HepG2 (cell line): ENCODE results near the gene COMMD9.

Source experiments
- CREB1 ChIP-seq, 2 experiments: fragments of 450-650 bp in 1 of 2; IDR thresholded peaks; 2 replicates each; pipeline ENCODE4 v1.6.1; 2016 to 2017; ENCODE audit warnings: control low read depth in 1 of 2, mild to moderate bottlenecking in 1 of 2, missing compliant biosample characterization in 1 of 2, missing genetic modification characterization in 1 of 2
- EZH2 ChIP-seq: conservative IDR thresholded peaks from 2 replicates; pipeline ENCODE4 v1.6.1; 2012; ENCODE audit warnings: mild to moderate bottlenecking, low read depth, low read length, moderate library complexity
- MTA3 ChIP-seq: sonication (generic); formaldehyde crosslinking; IDR thresholded peaks from 2 replicates; pipeline ENCODE4 v1.4.0; 2020; ENCODE audit warnings: missing genetic modification reagents
- MXD4 ChIP-seq: IDR thresholded peaks from 2 replicates; pipeline ENCODE4 v1.6.1; 2016; ENCODE audit warnings: mild to moderate bottlenecking, missing biosample characterization, missing genetic modification reagents

DNA sequence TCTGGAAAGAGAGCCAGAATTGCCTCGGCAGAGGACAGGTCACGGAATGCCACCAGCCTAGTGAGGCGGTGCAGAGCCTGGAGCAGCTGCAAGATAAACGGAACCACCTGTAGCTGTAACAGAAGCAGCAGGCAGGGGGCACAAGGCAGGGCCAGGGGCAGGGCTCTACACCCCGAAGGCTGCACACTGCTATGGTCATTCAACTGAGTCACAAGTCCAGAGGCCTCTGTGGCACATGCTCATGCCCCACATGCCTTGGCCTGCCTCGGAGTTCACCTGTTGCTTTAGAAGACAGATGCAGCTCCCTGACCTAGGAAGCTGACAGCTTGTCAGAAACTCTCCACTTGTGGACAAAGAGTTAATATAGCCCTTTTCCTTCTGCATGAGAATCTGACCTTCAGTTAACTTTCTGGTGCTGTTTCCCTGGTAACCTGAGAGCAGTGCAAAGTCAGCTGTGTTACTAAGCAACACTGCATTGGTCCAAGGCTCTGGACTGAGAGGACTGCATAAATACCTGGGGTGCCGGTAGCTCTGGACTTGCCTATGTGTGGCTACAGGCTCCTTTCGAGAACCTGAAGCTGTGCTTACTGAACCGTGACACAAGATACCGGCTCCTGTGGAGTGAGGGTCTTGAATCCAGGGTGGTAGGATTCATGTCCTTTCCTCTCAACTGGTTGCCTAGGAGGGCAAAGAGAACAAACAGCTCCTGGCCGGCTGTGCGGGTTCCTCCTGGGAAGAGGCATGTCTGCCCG, 10.5 kb downstream of the COMMD9 start:
- TF ChIP-seq MXD4: no peak
- TF ChIP-seq CREB1 (IDR thresholded peaks at IDR 0.05): no peak
- no peak for TF ChIP-seq CREB1 (CRISPR knock-in tag; IDR thresholded peaks at IDR 0.05)
- TF ChIP-seq EZH2: no peak
- no peak for TF ChIP-seq MTA3
